ENCODE data around the gene MGLL.

DNA sequence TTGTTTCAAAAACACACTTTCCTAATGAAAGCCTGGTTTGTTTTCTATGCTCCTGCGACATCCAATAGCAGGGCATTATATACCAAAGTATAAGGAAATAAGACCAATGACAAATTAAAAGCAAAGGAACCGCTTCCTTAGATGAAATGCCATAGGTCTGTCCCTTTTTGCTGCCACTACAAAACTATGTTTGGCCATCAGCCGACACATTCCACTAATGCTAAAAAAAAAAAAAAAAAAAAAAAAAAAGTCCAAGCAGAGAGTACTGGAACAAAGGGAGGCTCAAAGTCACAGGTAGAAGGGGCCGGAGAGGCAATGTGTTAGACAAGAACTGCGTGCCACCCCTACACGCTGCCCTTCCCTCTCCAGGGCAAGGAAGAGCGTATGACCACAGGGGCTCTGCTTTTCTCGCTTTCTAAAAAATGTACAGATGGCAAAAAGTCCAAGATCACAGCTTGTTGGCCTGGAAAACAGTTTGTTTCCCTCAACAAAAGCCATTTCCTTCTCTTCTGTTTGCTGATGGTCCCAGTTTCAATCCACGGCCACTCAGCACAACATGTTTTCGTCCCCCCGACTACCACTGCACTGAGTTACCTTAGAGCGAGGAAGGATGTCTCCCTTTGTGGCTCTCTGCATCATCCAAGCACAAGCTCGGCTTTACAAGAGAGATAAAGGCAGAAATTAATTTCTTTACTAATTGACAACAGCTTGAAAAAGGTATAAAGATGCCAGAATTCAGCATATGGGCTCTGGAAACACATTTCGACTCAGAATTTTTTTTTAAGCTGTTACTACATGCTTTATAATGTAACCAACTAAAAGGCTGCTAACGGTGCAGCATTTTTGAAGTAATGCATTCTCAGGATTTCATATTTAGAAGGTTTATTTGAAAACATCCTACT, 78.7 kb downstream of the MGLL start:
- TF ChIP-seq EZH2 (IDR thresholded peaks at IDR 0.05) (no peak), POLR2AphosphoS5 (IDR thresholded peaks at IDR 0.05; ENCODE audit: borderline replicate concordance, low read depth, low read length) (no peak), FOXP2 (optimal IDR thresholded peaks at IDR 0.05; ENCODE audit: control extremely low read depth, extremely low read length, insufficient read depth) (no peak)

All from SK-N-MC (cell line).